NCI-H2107 treated with DMSO at 0.1 percent for 48 hours (cell line): ENCODE results near the gene GLE1.
"Not testable (repeated sequence)": the region's sequence is repeated elsewhere in the genome, so short reads cannot be mapped to it uniquely, and the experiment has no call there.

Experiments
- DNase-seq: peaks from one replicate; lab custom pipeline; 2025; ENCODE audit not compliant: unreplicated experiment; lab: John Stamatoyannopoulos, UW

Gene GLE1

GRCh38 chr9:128551657-128552152 lies 47.2 kb downstream of the GLE1 start:
- no peak for DNase-seq

GRCh38 chr9:128552153-128552743 lies 47.7 kb downstream of the GLE1 start, which contains the start of gene SPTAN1:
Gene SPTAN1, plus strand, starts transcription at chr9:128552587. Its CDS starts 14,154 bp downstream, at chr9:128566741.
- DNase-seq = peak; percentile 45

GRCh38 chr9:128552744-128553440 lies 48.4 kb downstream of the GLE1 start:
- no peak for DNase-seq

- no peak for DNase-seq
Measured at GRCh38 chr9:128553728-128554127, 49.2 kb downstream of the GLE1 start.

- no peak for DNase-seq
Measured at GRCh38 chr9:128554155-128554862, 49.8 kb downstream of the GLE1 start.

- no peak for DNase-seq
Measured at GRCh38 chr9:128555180-128555721, 50.7 kb downstream of the GLE1 start.

GRCh38 chr9:128556276-128556675 lies 51.8 kb downstream of the GLE1 start:
- no peak for DNase-seq

GRCh38 chr9:128556926-128557634 lies 52.6 kb downstream of the GLE1 start:
- DNase-seq = no peak

GRCh38 chr9:128558431-128559310 lies 54.2 kb downstream of the GLE1 start:
- peak; percentile 97 for DNase-seq

GRCh38 chr9:128565578-128565977 lies 61.1 kb downstream of the GLE1 start:
- DNase-seq = no peak

- peak; percentile 87 for DNase-seq
Measured at GRCh38 chr9:128568470-128569078, 64.1 kb downstream of the GLE1 start.

- peak; percentile 78 for DNase-seq
Measured at GRCh38 chr9:128575469-128575868, 71.0 kb downstream of the GLE1 start.

GRCh38 chr9:128575916-128576315 lies 71.4 kb downstream of the GLE1 start:
- no peak for DNase-seq

- no peak for DNase-seq
Measured at GRCh38 chr9:128577206-128577605, 72.7 kb downstream of the GLE1 start.

- no peak for DNase-seq
Measured at GRCh38 chr9:128579194-128579593, 74.7 kb downstream of the GLE1 start.

GRCh38 chr9:128580731-128581130 lies 76.2 kb downstream of the GLE1 start:
- no peak for DNase-seq

GRCh38 chr9:128585155-128585554 lies 80.6 kb downstream of the GLE1 start:
- DNase-seq = not testable (repeated sequence)

GRCh38 chr9:128586934-128587333 lies 82.4 kb downstream of the GLE1 start:
- not testable (repeated sequence) for DNase-seq

- DNase-seq = no peak
Measured at GRCh38 chr9:128587453-128587852, 82.9 kb downstream of the GLE1 start.
